IPS-15b (cell line): ENCODE results near the gene HCK.

Source experiments
- H3K27me3 ChIP-seq: one replicate; pipeline ENCODE4 v1.6.1; 2013; ENCODE audit warnings: low read length; ENCODE audit not compliant: control insufficient read depth, insufficient read depth
- H3K36me3 ChIP-seq: one replicate; pipeline ENCODE4 v1.6.1; 2013; ENCODE audit warnings: low read length; ENCODE audit not compliant: control insufficient read depth, insufficient read depth
- H3K4me1 ChIP-seq: one replicate; pipeline ENCODE4 v1.6.1; 2013; ENCODE audit warnings: mild to moderate bottlenecking, low read length; ENCODE audit not compliant: control insufficient read depth, insufficient read depth
- H3K4me3 ChIP-seq: one replicate; pipeline ENCODE4 v1.5.1; 2013; ENCODE audit warnings: low read depth, low read length
- H3K9ac ChIP-seq: one replicate; pipeline ENCODE4 v1.6.1; 2013; ENCODE audit warnings: low read depth, mild to moderate bottlenecking, low read length
- H3K9me3 ChIP-seq: one replicate; pipeline ENCODE4 v1.6.1; 2013; ENCODE audit warnings: mild to moderate bottlenecking, low read length; ENCODE audit not compliant: control insufficient read depth, insufficient read depth

Gene HCK

GRCh38 chr20:32051720-32052089 is 337 bp upstream of the HCK start:
- no peaks in the 10 kb centered on the region for H3K36me3 ChIP-seq
- no peak overlapping the region for H3K9ac ChIP-seq
- peaks cover 33% of the 10 kb centered on the region for H3K27me3 ChIP-seq
- H3K4me3 ChIP-seq, result peak overlapping the region; percentile 64
- H3K4me1 ChIP-seq, result peaks cover 2% of the 10 kb centered on the region
- no peaks in the 10 kb centered on the region for H3K9me3 ChIP-seq

DNA sequence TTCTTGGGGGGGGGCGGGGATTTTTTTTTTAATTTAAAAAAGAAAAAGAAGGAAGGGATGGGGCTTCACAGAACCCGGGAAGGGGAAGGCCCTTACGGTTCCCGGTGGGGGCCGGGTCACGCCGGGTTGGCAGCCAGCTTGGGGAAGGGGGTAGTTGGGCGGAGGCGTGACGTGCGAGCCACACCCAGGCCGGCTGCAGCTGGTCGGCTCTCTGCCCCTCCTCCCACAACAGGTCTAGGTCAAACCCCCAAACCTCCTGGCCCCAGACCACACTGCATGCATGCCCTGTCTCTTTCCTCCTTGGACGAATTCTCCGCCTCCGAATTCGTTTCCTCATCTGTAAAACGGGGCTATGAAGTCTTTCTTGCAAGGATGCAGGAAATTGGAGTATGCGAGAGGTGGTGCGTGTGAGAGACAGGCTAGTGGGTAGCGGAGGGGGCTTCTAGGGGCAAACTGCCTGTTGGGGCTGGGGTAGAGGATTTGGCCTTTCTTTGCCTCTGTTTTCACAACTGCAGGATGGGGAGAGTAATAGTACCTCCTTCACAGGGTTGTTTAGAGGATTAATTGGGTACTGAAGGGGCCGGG is 828 bp downstream of the HCK start:
- H3K9ac ChIP-seq, result no peak overlapping the region
- peaks cover 33% of the 10 kb centered on the region for H3K27me3 ChIP-seq

DNA sequence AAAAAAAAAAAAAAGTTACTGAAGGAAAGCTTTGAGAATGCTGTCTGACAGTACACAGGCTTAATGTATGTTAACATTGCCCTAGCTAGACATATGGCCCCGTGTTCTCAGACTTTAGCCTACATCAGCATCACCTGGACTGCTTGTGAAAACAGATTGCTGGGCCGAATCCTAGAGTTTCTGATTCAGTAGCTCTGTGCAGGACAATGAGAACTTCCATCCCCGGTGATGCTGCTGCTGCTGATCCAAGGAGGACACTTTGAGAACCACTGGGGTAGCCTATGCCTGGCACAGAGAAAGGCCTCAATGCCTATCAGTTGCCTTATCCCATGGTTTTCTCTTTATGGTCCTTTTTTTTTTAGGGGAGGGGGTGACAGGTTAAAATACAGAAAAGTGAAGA is 1.6 kb downstream of the HCK start:
- no peak overlapping the region for H3K4me3 ChIP-seq
- H3K9me3 ChIP-seq, result no peaks in the 10 kb centered on the region
- H3K27me3 ChIP-seq, result peaks cover 33% of the 10 kb centered on the region
- peaks cover 2% of the 10 kb centered on the region for H3K4me1 ChIP-seq
- H3K9ac ChIP-seq, result no peak overlapping the region
- no peaks in the 10 kb centered on the region for H3K36me3 ChIP-seq

More for the DNA sequence above, 828 bp downstream of the HCK start:
- Histone ChIP-seq H3K4me1 (peaks cover 2% of the 10 kb centered on the region), H3K4me3 (peak overlapping the region; percentile 64), H3K9me3 (no peaks in the 10 kb centered on the region), H3K36me3 (no peaks in the 10 kb centered on the region)

DNA sequence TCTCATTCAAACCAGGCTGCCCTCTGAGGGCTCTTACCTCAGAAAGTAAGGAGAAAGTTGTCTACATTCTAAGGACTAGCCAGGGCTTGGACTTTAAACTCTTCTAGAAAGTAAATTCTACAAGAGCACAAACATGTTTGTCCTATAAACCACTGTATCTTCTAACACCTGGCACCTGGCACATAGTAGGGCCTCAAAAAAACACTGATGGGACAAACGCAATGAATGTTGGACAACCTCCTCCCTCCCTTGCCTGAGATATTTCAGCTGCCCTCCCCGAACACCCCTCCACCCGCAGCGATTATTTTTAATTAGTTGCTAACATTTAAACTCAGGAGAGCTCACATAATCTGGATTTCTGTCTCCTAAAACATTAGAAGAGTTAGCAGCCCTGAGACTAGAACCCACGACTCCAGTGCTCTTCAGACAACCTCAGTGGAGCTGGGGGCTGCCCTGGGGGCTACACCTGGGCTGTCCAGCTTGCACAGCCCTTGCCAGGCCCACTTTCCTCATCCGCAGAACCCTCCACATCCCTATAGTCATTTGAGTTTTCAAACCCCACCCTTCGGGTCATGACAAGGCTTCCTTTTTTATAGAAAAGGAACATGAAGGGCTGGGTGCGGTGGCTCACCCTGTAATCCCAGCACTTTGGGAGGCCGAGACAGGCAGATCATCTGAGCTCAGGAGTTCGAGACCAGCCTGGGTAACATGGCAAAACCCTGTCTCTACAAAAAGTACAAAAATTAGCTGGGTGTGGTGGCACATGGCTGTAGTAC is 4.9 kb downstream of the HCK start:
- H3K9ac ChIP-seq, result no peak overlapping the region
- H3K4me3 ChIP-seq, result no peak overlapping the region
- H3K36me3 ChIP-seq, result no peaks in the 10 kb centered on the region
- peaks cover 2% of the 10 kb centered on the region for H3K4me1 ChIP-seq
- peaks cover 6% of the 10 kb centered on the region for H3K27me3 ChIP-seq
- H3K9me3 ChIP-seq, result no peaks in the 10 kb centered on the region

DNA sequence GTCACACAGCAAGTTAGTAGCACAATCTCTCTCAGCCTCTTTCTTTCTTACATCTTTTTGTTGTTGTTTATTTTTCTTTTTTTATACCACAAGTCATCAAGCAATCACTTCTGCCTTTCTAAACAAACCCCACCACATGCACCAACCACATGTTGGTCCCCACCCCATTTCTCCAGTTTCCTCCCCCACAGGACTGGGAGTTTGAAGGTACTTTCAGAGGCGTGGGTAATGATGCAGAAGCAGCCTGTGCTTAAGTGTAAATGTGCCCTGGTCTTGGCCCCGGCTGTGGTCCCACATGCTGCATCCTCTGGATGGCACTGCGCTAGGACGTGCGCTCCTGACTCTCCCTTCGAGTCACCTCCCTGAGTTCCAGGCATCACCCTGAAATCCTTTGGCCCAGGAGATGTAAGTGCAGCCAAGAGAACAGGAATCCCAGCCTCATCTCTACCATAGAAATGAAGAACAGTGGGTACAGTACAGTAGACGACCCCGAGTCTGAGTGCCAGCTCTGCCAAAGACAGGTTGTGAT is 5.7 kb downstream of the HCK start:
- Histone ChIP-seq H3K4me3 (no peak overlapping the region), H3K4me1 (peaks cover 2% of the 10 kb centered on the region), H3K27me3 (peaks cover 4% of the 10 kb centered on the region), H3K36me3 (no peaks in the 10 kb centered on the region), H3K9me3 (no peaks in the 10 kb centered on the region), H3K9ac (no peak overlapping the region)

GRCh38 chr20:32059189-32059588 is 7.1 kb downstream of the HCK start:
- Histone ChIP-seq H3K9ac (no peak overlapping the region), H3K4me3 (no peak overlapping the region), H3K36me3 (no peaks in the 10 kb centered on the region), H3K27me3 (no peaks in the 10 kb centered on the region), H3K4me1 (no peaks in the 10 kb centered on the region), H3K9me3 (no peaks in the 10 kb centered on the region)

GRCh38 chr20:32062776-32063170 is 10.7 kb downstream of the HCK start:
- Histone ChIP-seq H3K9ac (no peak overlapping the region), H3K4me3 (no peak overlapping the region), H3K9me3 (no peaks in the 10 kb centered on the region), H3K36me3 (no peaks in the 10 kb centered on the region), H3K27me3 (no peaks in the 10 kb centered on the region), H3K4me1 (no peaks in the 10 kb centered on the region)

GRCh38 chr20:32063695-32064094 is 11.7 kb downstream of the HCK start:
- Histone ChIP-seq H3K9me3 (no peaks in the 10 kb centered on the region), H3K36me3 (no peaks in the 10 kb centered on the region), H3K4me3 (no peak overlapping the region), H3K9ac (no peak overlapping the region), H3K27me3 (no peaks in the 10 kb centered on the region), H3K4me1 (no peaks in the 10 kb centered on the region)

GRCh38 chr20:32064667-32065066 is 12.6 kb downstream of the HCK start:
- Histone ChIP-seq H3K9me3 (no peaks in the 10 kb centered on the region), H3K36me3 (no peaks in the 10 kb centered on the region), H3K4me3 (no peak overlapping the region), H3K4me1 (no peaks in the 10 kb centered on the region), H3K9ac (no peak overlapping the region), H3K27me3 (no peaks in the 10 kb centered on the region)

- no peaks in the 10 kb centered on the region for H3K27me3 ChIP-seq
- H3K36me3 ChIP-seq, result no peaks in the 10 kb centered on the region
- no peaks in the 10 kb centered on the region for H3K4me1 ChIP-seq
- no peaks in the 10 kb centered on the region for H3K9me3 ChIP-seq
- no peak overlapping the region for H3K9ac ChIP-seq
- H3K4me3 ChIP-seq, result no peak overlapping the region
Measured at GRCh38 chr20:32067234-32067821, 15.3 kb downstream of the HCK start.

- Histone ChIP-seq H3K9ac (no peak overlapping the region), H3K4me3 (no peak overlapping the region), H3K4me1 (no peaks in the 10 kb centered on the region), H3K36me3 (no peaks in the 10 kb centered on the region), H3K9me3 (no peaks in the 10 kb centered on the region), H3K27me3 (no peaks in the 10 kb centered on the region)
Measured at GRCh38 chr20:32068174-32068573, 16.1 kb downstream of the HCK start.

- Histone ChIP-seq H3K36me3 (no peaks in the 10 kb centered on the region), H3K27me3 (no peaks in the 10 kb centered on the region), H3K9ac (no peak overlapping the region), H3K4me1 (no peaks in the 10 kb centered on the region), H3K4me3 (no peak overlapping the region), H3K9me3 (no peaks in the 10 kb centered on the region)
Measured at GRCh38 chr20:32069711-32070110, 17.7 kb downstream of the HCK start.
